ENCODE data around the gene DPH3.

DPH3 gene

DNA sequence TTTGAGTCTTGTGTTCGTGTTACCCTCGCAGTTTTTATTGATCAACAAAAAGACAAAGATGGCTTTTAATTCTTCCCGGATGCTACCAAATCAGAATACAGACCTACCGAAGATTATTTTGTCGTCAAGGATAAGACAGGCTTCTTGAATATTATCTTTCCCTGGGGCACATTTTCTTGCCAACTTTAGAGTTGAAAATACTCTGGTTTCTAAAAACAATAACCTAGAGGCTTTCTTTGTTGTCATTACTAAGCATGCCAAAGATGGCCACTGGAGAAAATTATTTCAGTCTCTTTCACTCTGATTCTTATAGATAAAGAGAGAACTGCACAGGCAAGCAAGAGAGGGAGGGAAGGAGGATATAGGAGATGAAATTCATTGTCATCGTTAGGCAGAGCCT, 34.1 kb upstream of the DPH3 start:
- DNase-seq, result no peak
- H3K27me3 ChIP-seq, result no peaks in the 10 kb centered on the region
- no peak overlapping the region for H3K27ac ChIP-seq
- H3K4me1 ChIP-seq, result peaks cover 0 to 6% (median 0%) of the 10 kb centered on the region in 4 donors
- no peak overlapping the region for H3K4me3 ChIP-seq
- H3K36me3 ChIP-seq, result peaks cover 14 to 50% (median 21%) of the 10 kb centered on the region in 3 donors
- intact Hi-C loops (cut with DNase I; ENCODE audit: low total_unique reads), result no loop called here
- H3K9me3 ChIP-seq, result no peaks in the 10 kb centered on the region
- TF ChIP-seq CTCF (IDR thresholded peaks at IDR 0.05), result no peak

DNA sequence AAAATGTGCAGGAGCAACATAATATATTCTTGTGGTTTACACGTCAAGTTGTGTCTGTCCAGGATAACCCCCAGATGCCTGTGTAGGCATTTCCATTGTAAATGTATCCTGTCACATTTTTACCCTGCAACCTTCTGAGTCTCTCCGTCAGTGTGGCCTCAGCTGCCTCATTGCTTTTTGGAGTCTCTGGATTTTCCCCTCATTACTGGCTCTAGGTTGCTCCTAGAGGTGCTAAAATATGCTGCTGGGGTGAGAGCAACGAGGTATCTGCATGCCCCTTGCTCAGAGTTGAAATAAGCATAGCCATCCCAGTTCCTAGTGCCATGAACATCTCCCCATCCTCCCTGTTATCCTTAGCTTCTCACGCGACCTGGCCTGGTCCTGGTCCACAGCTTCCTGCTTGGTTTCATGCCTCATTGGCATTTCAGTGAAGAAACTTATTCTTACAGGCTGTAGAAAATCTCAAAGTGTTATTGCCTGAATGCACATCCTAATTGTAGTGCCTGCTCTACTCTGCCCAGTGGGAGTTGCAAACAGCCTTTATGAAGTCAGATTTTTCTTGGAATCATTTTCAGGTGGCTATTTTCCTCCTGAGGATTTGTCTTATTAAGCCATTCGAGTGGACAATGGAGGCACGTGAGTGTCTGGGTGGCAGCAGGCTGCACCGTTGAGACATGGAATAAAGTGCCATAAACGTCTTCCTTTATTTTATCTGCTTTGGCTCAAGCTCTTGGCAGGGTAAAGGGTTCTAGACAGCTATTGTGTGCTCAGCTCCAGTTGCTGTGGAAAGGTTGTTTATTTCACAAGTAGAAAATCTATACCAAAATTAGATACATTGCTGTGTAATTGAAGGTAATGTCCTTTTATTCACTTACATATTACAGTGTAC, 33.5 kb upstream of the DPH3 start:
- intact Hi-C loops (cut with DNase I; ENCODE audit: low total_unique reads), result no loop called here
- no peak for TF ChIP-seq CTCF (IDR thresholded peaks at IDR 0.05)
- no peak overlapping the region for H3K4me3 ChIP-seq
- H3K9me3 ChIP-seq, result no peaks in the 10 kb centered on the region
- peaks cover 14 to 44% (median 19%) of the 10 kb centered on the region in 3 donors for H3K36me3 ChIP-seq
- no peak for DNase-seq
- peaks cover 0 to 6% (median 0%) of the 10 kb centered on the region in 4 donors for H3K4me1 ChIP-seq
- no peaks in the 10 kb centered on the region for H3K27me3 ChIP-seq
- H3K27ac ChIP-seq, result no peak overlapping the region

- intact Hi-C loops (cut with DNase I; ENCODE audit: low total_unique reads), result no loop called here
- no peak overlapping the region for H3K27ac ChIP-seq
Observed at GRCh38 chr3:16295298-16295890, 30.7 kb upstream of the DPH3 start.

GRCh38 chr3:16294844-16295243, 30.1 kb upstream of the DPH3 start:
- Histone ChIP-seq H3K4me1 (peaks cover 0 to 10% (median 0%) of the 10 kb centered on the region in 4 donors), H3K27me3 (no peaks in the 10 kb centered on the region), H3K27ac (no peak overlapping the region), H3K4me3 (no peak overlapping the region), H3K36me3 (peaks cover 0 to 21% (median 14%) of the 10 kb centered on the region in 3 donors), H3K9me3 (no peaks in the 10 kb centered on the region)
- TF ChIP-seq CTCF (IDR thresholded peaks at IDR 0.05), result no peak
- intact Hi-C loops (cut with DNase I; ENCODE audit: low total_unique reads), result no loop called here
- no peak for DNase-seq

More at GRCh38 chr3:16295298-16295890, 30.7 kb upstream of the DPH3 start:
- H3K4me3 ChIP-seq, result no peak overlapping the region
- H3K9me3 ChIP-seq, result no peaks in the 10 kb centered on the region
- H3K4me1 ChIP-seq, result peaks cover 0 to 10% (median 0%) of the 10 kb centered on the region in 4 donors
- TF ChIP-seq CTCF (IDR thresholded peaks at IDR 0.05), result no peak
- H3K27me3 ChIP-seq, result no peaks in the 10 kb centered on the region
- DNase-seq, result no peak
- peaks cover 0 to 21% (median 14%) of the 10 kb centered on the region in 3 donors for H3K36me3 ChIP-seq

DNA sequence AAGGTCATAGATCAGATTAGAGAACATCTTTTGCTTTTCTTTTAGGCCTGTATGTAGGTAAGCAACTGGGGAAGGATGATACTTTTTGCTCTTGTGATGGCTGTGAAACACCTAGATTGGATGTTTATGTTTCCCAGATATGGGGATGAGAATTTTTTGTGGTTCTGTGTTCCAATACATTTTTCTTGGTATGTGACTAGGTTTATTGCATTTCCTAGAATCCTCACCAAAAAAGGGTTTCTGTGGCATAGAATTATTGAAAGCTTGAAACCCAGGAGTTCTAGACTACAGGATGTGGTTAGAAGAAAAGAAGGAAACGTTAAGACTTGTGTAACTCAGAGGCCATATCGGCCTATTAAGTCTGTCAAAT, 26.1 kb upstream of the DPH3 start:
- peaks cover 0 to 21% (median 7%) of the 10 kb centered on the region in 4 donors for H3K4me1 ChIP-seq
- intact Hi-C loops (cut with DNase I; ENCODE audit: low total_unique reads), result no loop called here
- no peak overlapping the region for H3K4me3 ChIP-seq
- H3K9me3 ChIP-seq, result no peaks in the 10 kb centered on the region
- DNase-seq, result no peak
- H3K27me3 ChIP-seq, result no peaks in the 10 kb centered on the region
- peaks cover 0 to 22% (median 13%) of the 10 kb centered on the region in 3 donors for H3K36me3 ChIP-seq
- TF ChIP-seq CTCF (IDR thresholded peaks at IDR 0.05), result no peak
- no peak overlapping the region for H3K27ac ChIP-seq

All from tibial artery (tissue), 4 donors.